Islet precursor cell (in vitro differentiated cells): ENCODE data around the gene ALDH6A1.
"Not testable (repeated sequence)": the region's sequence is repeated elsewhere in the genome, so short reads cannot be mapped to it uniquely, and the experiment has no call there.

Experiments
- DNase-seq: peaks from one replicate; pipeline ENCODE4 v3.0.0-alpha.2; 2018

The ALDH6A1 gene

GRCh38 chr14:74084277-74085046 lies at the start of gene ALDH6A1, which contains the start of gene LIN52:
ALDH6A1 (minus strand) TSS chr14:74084453; CDS start chr14:74084394, 59 bp downstream.
LIN52 (plus strand) TSS chr14:74084956; CDS start chr14:74084975, 19 bp downstream.
- DNase-seq, result peak; percentile 100

GRCh38 chr14:74127634-74128033 lies 43.4 kb upstream of the ALDH6A1 start:
- DNase-seq, result no peak

DNA sequence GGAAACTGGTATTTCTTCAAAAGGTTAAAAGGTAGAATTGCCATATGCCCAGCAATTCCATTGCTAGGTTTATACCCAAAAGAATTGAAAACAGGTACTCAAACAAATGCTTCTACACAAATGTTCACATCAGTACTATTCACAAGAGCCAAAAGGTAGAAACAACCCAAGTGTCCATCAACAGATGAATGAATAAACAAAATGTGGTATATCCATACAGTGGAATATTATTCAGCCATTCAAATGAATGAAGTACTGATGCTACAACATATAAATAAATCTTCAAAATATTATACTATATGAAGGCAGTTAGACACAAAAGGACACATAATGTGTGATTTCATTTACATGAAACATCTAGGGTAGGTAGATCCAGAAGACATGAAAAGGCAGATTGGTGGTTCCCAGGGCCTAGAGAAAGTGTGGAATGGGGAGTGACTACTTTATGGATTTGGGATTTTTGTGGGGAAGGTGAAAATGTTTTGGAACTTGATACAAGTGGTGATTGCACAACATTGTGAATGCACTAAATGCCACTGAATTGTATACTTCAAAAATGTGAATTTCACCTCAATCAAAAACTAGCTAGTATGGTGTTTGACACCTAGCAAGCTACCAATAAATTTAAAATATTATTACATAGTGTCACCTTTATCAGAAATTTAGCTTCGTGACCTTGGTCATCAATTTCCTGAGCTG lies 42.2 kb upstream of the ALDH6A1 start:
- DNase-seq, result no peak

DNA sequence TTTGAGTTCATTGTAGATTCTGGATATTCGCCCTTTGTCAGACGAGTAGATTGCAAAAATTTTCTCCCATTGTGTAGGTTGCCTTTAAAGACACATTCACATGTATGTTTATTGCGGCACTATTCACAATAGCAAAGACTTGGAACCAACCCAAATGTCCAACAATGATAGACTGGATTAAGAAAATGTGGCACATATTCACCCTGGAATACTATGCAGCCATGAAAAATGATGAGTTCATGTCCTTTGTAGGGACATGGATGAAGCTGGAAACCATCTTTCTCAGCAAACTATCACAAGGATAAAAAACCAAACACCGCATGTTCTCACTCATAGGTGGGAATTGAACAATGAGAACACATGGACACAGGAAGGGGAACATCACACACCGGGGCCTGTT lies 41.2 kb upstream of the ALDH6A1 start:
- DNase-seq, result not testable (repeated sequence)

DNA sequence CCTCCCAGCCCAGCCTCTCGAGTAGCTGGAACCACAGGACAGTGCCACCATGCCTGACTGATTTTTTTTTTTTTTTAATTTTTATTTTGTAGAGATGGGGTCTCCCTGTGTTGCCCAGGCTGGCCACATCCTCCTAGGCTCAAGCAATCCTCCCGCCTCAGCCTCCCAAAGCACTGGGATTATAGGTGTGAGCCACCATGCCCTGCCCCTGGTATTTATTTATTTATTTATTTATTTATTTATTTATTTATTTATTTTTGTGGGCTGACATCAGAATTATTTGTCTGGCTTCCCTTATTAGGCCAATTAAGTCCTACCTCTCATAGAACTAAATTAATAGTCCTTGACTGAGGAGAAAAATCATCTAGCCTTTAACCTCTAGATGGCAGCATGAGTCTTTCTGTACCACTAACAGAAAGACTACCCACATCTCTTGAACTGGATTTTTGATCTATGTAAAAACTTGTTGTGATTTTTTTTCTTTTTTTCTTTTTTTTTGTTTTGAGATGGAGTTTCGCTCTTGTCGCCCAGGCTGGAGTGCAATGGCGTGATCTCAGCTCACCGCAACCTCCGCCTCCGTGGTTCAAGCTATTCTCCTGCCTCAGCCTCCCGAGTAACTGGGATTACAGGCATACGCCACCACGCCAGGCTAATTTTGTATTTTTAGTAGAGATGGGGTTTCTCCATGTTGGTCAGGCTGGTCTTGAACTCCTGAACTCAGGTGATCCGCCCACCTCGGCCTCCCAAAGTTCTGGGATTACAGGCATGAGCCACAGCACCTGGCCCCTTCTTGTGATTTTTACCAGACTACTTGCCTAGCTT lies 27.4 kb upstream of the ALDH6A1 start:
- DNase-seq, result not testable (repeated sequence)

DNA sequence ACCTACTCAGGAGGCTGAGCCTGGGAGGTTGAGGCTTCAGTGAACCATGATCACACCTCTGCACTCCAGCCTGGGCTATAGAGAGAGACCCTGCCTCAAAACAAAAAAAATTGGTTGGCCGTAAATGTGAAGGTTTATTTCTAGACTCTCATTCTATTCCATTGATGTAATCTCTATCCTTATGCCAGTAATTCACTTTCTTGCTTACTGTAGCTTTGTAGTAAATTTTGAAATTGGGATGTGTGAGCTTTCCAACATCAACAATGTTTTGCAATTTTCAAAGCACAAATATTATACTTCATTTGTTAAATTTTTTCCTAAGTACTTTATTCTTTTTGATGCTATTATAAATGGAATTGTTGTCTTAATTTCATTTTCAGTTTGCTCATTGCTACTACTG lies 25.1 kb upstream of the ALDH6A1 start:
- no peak for DNase-seq

- DNase-seq, result no peak
Measured at GRCh38 chr14:74105381-74105780, 21.1 kb upstream of the ALDH6A1 start.

DNA sequence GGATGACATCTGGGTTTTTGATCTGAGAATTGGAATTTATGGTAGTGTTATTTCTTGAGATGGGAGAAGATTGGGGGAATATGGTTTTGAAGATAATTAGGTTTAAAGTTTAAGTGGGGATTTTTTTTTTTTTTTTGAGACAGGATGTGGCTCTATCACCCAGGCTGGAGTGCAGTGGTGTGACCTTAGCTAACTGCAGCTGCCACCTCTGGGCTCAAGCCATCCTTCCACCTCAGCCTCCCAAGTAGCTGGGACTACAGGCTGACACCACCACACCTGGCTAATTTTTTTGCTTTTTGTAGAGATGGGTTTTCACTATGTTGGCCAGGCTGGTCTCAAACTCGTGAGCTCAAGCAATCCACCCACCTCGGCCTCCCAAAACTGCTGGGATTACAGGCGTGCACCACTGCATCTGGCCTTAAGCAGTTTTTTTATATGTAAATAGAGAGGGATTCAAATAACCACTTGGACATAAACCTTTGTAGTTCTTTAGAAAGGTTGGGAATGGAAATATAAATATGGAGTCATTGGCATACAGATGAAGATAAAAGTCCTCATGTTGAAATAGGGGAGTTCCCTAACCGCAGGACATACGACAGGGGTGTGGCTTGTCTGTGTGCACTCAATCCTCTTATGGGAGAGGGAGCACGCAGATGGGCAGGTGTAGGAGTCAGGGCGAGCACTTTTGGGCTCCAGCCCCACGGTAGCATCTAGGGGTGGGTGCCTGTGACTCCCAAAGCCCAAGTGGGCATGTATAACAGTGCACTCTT lies 5.2 kb upstream of the ALDH6A1 start:
- no peak for DNase-seq

- no peak for DNase-seq
Measured at GRCh38 chr14:74085828-74086227, 1.6 kb upstream of the ALDH6A1 start.

DNA sequence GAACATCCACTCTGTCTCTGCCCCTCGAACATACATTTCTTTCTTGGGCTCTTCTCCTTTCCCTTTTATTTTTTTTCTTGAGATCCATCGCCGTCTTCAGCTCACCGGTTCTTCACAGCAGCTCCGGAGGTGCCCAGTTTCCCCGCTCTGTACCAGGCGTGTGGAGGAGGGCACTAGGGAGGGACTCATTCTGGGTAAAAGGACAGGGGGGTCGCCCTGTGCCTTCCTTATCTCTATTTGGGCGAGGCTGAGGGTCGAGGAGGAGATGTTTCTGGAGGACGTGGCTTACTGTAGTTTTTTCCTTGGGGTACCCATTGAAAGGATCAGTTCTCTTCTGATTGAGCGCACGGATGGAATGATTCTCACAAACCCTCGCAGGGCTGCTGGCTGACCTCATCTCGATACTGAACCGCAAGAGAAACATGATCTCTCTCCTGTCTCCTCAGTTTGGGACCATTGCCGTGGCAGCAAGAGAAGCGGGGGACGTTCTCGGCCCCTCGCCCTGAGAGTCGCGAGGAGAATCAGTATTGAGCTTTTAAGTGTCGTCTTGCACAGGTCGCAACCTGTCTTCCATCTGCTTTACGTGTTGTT lies 889 bp upstream of the ALDH6A1 start:
- peak; percentile 60 for DNase-seq

GRCh38 chr14:74083784-74084276 lies 423 bp downstream of the ALDH6A1 start:
- no peak for DNase-seq

- no peak for DNase-seq
Measured at GRCh38 chr14:74083161-74083560, 1.1 kb downstream of the ALDH6A1 start.

DNA sequence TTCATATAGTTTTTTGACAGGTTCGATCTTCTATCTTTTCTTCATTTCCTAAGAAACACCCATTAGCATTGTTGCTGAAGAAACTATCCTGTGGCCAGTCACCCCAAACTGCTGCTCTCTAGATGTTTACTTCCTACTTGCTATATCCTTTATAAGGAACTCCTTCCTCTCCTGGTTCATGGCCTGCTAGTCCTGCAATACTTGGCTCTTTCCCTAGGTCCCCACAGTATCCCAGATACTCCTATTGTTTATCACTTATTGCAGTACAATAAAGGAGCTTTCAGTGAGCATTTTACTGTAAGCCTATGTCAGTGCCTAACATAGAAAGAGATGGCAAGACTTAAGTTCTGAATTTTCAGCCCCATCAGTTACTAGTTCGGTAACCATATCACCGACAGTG lies 2.8 kb downstream of the ALDH6A1 start:
- DNase-seq, result no peak

GRCh38 chr14:74080820-74081460 lies 3.3 kb downstream of the ALDH6A1 start:
- DNase-seq, result no peak

- DNase-seq, result no peak
Measured at GRCh38 chr14:74077401-74077800, 6.9 kb downstream of the ALDH6A1 start.

DNA sequence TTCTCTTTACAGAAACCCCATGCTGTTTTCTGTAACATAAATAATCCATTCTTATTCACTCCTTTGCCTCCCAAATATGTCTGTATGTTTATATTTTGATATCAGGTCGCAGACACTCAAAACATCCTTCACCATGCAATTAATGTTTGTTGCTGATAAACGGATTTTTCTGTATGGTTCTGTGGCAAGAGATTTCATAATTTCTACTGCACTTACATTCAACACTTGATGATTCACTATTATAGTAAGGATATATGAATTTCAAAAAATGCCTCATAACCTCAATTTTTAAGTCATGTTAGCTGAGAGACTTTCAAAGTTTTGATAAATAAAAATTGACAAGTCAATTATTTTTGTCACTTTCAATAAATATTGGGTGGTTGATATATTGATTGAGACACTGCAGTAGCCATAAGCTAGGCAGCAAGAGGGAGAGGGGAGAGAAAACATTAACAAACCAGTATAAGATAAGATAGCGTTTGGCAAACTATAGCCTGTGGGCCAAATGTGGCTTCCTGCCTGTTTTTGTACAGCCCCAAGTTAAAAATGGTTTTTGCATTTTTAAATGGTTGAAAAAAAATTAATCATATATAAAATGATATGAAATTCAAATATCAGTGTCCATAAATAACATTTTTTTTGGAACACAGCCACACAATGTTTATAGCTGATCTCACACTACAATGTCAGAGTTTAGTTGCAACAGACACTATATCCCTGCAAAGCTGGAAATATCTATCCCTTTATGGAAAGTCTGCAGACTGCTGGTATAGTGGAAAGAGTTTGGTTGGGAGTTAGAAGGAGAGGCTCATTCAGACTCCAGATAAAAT lies 18.3 kb downstream of the ALDH6A1 start:
- DNase-seq, result no peak

DNA sequence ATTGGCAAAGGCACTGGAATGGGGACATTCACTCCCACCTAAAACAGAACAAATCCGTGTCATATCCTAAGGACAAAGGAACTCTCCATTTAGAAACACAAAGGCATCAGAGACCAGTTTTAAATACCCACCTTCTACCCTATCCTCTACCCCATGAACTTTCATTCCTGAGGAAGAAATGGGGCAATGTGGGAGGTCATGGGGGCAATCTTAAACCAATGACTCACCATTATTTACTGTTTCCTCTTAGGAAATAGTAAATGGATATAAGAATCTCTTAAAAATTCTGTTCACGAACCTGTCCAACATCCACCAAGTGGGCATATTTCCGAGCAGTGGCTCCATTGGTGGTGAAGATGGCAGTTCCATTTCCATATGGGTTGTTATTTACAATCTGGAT lies 19.4 kb downstream of the ALDH6A1 start:
- DNase-seq, result no peak

- DNase-seq, result no peak
Measured at GRCh38 chr14:74064426-74064825, 19.8 kb downstream of the ALDH6A1 start.

GRCh38 chr14:74062809-74063150 lies 21.5 kb downstream of the ALDH6A1 start:
- no peak for DNase-seq

GRCh38 chr14:74049876-74050495 lies 34.3 kb downstream of the ALDH6A1 start:
- DNase-seq, result no peak
